Stimulated activated naive CD8-positive, alpha-beta T cell treated with anti-CD3 and anti-CD28 coated beads, Interleukin-15, Interleukin-2, amounts not matched to agents 100 U/mL and 50 U/mL, for 24 hours (primary cell): ENCODE measurements around the gene ZNF367.
A peak's percentile ranks its signal among the peaks of the same experiment; 100 is the strongest.
"Not testable (repeated sequence)": the region's sequence is repeated elsewhere in the genome, so short reads cannot be mapped to it uniquely, and the experiment has no call there.

ENCODE experiments used
- ATAC-seq: fragments of 150-1000 bp; cut with Tn5 transposase; one replicate; pipeline ENCODE4 v1.10.0; 2021
- DNase-seq: peaks from one replicate; pipeline ENCODE4 v3.0.0; 2021

ZNF367 gene

DNA sequence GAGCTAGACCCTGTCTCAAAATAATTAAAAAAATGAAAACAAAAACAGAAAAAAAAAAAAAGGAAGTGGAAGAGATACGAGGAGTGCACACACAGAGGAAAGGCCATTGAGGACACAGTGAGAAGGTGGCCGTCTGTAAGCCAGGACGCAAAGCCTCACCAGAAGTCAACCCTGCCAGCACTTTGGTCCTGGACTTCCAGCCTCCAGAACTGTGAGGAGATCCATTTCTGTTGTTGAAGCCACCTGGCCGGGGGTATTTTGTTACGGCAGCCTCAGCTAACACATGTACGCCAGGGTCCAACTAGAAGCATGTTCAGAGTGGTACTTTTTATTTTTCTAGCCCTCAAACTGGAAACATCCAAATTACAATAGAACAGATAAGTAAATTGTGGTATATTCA is 56.5 kb downstream of the ZNF367 start:
- no peak for DNase-seq
- no peak for ATAC-seq

GRCh38 chr9:96360976-96361375 is 57.2 kb downstream of the ZNF367 start:
- ATAC-seq (no peak), DNase-seq (no peak)

DNA sequence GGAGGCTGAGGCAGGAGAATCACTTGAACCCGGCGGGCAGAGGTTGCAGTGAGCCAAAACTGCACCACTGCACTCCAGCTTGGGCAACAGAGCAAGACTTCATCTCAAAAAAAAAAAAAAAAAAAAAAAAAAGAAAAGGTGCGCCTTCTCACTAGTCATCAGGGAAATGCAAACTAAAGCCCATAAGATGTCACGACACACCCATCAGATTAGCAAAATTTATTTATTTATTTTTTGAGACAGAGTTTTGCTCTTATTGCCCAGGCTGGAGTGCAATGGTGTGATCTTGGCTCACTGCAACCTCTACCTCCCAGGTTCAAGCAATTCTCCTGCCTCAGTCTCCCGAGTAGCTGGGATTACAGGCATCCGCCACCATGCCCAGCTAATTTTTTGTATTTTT is 57.6 kb downstream of the ZNF367 start:
- ATAC-seq, DNase-seq: not testable (repeated sequence)

DNA sequence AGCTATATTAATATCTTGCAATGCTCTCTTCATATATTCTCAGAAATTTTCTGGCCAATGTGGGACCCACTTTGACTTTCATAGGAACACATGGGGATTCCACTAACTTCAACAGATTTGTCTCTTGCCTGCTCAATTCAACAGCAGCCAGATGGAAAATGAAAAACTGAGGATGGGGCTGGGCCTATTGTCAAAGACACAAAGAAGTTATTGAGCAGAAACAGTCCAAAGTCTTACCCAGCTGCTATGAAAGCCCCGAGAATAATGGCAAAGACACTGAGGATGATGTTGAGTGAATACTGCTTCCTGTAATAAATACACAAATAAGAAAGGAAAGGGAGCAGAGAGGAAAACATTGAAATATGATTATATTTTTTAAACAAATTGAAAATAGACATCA is 67.3 kb downstream of the ZNF367 start:
- DNase-seq, result no peak
- ATAC-seq, result no peak

- DNase-seq, result no peak
- ATAC-seq, result no peak
Measured at GRCh38 chr9:96348261-96348660, 69.9 kb downstream of the ZNF367 start.

- no peak for DNase-seq
- ATAC-seq, result peak; percentile 32
Measured at GRCh38 chr9:96345551-96345950, 72.6 kb downstream of the ZNF367 start.

DNA sequence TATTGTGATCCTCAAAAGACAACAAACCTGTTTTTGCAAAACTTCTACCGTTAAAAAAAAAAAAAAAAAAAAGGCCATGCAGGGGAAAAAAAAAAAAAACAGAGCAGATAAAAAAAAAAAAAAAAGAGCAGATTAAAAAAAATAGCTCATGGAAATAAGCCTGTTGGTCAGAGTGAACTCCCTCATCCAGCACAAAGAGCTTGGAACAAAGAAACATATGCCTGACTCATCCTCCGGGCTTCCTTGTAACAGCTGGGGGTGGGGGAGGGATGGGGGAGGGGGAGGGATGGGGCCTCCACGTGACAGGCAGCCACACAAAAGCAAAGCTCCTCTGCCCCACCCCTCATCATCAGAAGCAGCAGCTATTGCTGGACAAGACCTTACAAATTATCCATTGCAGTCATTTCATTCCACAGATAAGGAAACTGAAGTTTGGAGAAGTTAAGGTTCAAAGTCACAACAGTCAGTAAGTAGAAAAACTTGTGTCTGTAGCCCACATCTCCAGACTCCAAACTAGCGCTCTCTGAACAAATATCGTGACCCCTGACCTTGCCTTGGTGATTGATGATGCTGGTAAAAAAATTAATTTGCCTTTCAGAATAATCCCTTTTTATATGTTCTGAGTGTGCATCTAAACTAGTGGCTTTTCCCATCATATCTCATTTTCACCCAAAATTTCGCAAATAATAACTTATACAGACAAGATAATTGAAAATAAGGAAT is 73.6 kb downstream of the ZNF367 start:
- no peak for DNase-seq
- no peak for ATAC-seq

DNA sequence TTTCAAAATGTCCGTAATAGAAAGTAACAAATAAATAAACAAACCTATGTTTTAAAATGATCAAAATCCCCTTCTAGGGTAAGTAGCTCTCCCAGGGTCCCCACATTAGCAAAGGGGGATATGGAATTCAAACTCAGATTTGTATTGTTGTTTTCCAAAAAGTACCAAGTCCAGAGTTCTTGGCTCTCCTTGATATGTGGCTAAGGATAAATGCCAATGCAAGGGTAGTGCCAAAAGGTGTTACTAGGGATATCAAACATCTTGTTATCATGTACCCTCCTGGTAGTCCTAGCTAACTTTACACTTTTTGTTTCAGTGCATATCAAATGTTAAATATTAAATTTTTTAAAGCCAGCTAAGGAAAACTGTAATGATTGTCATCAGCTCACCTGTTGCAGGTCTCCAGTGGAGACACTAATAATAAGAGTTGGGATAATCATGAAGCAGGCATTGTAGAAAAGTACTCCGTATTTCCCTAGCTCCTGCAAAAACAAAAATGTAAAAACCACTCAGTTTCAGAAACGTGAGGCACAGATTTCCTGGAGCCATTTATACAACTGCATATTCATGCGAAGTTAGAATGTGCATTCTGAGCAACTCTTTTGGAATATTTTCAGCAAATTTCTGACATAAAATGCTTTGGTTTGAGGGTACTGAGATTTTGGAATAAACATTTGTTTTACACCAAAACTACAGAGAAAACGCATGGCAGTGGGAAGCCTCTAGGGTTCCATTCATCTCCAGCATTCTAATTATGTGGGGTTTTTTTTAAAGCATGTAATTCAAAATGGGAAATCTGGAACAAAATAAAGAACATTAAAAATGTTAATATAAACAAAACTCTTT is 74.4 kb downstream of the ZNF367 start:
- no peak for ATAC-seq
- no peak for DNase-seq

DNA sequence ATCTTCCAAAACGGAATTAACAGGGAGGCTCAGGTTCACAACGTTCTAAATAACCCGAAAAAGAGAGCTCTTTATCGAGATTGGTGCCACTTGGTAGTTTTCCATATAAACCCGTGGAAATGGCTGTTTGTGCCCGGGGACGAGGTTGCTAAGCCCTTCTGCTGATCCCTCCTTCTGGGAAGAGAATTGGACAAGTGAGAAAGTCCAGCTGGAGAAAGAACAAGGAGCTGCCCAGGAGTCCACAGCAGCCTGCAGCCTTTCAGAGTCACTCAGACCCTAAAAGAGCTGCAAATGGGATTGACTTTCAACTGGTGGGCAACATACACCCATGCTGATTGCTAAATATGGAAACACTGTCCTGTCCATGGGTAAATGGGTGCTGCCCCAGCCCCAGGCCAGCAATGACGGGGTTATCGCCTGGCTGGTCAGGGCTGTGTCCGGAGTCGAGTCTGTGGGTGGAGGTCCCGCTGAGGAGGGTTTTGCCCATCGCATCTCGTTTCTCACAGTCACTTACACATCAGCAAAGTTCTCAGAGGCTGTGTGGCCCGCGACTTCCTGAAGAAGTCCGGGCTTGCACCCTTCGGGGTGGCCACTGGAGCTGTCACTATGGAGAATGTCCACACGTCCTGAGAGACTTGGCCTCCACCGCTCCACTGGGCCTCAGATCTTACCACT is 75.5 kb downstream of the ZNF367 start:
- ATAC-seq, result no peak
- DNase-seq, result no peak

DNA sequence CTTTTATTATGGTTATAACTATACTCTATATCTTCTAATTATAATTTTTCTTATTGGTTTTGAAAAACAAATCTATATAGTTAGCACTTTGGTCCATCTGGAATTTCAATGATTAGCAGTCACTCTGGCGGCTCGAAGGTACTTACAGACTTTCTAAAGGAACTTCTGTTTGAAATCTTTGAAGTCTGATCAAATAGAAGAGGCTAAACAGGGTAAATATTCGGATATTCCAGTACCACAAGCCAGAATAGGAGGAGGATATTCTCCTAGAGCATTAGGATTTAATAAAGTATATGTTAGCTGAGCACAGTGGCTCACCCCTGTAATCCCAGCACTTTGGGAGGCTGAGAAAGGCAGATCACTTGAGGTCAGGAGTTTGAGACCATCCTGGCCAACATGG is 77.5 kb downstream of the ZNF367 start:
- no peak for DNase-seq
- ATAC-seq, result no peak

DNA sequence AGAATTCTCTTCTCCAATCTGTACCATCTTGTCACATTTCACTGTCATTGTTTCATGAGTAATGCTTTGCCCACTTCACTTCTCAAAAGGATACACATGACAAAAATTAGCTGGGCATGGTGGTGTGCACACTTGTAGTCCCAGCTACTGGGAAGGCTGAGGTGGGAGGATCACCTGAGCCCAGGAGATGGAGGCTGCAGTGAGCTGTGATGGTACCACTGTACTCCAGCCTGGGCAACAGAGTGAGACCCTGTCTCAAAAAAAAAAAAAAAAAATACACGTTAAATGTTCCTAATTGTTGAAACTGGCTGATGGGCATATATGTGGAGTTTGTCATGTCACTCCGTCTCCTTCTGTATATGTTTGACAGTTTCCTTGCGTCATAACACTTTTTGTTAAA is 79.9 kb downstream of the ZNF367 start:
- DNase-seq (no peak), ATAC-seq (no peak)
